IMR-90 (cell line): Measurements from ENCODE around the gene NADK2. TPM values are rescaled to one million over a fixed set of nuclear protein-coding genes. Genes with fewer than 3 reads are reported as not detected.

ENCODE experiments used
- ATAC-seq: fragments of 200-7000 bp; cut with Tn5 transposase; 2 replicates; pipeline ENCODE4 v1.9.1; 2020; ENCODE audit warnings: low read depth, mild to moderate bottlenecking, moderate library complexity
- BruUV-seq: library from RNA; stranded (reverse); fragments of 400-500 nt; replicated peaks from 2 replicates; lab custom pipeline; 2021; lab: Mats Ljungman, UMichigan
- CTCF ChIA-PET: fragments of 300-600 bp; formaldehyde crosslinking; extraction: SDS; loops from one replicate; lab custom pipeline; 2021; ENCODE audit warnings: antibody characterized with exemption; lab: Yijun Ruan, JAX
- POLR2A ChIA-PET: fragments of 300-600 bp; sonication (Branson Sonifier 250); formaldehyde crosslinking; loops from one replicate; lab custom pipeline; 2022; ENCODE audit warnings: antibody characterized with exemption; ENCODE audit not compliant: unreplicated experiment; lab: Charles Lee
- DNase-seq: peaks from one replicate; pipeline ENCODE4 v3.0.0; 2013
- H2AFZ ChIP-seq: replicated peaks from 2 replicates; pipeline ENCODE3; 2013; ENCODE audit warnings: low read length, mild to moderate bottlenecking; ENCODE audit not compliant: poor library complexity
- H2AK5ac ChIP-seq: 2 replicates; pipeline ENCODE4 v1.6.1; 2013; ENCODE audit warnings: low read depth, low read length, inconsistent platforms
- H2AK9ac ChIP-seq: replicated peaks from 2 replicates; pipeline ENCODE3; 2013; ENCODE audit warnings: mild to moderate bottlenecking, low read depth, low read length, moderate library complexity; ENCODE audit not compliant: poor library complexity
- H2BK120ac ChIP-seq: 2 replicates; pipeline ENCODE4 v1.6.1; 2013; ENCODE audit warnings: low read depth, low read length, inconsistent platforms
- H2BK15ac ChIP-seq: 3 replicates; pipeline ENCODE4 v1.6.1; 2013; ENCODE audit warnings: low read depth, low read length, inconsistent platforms
- H2BK20ac ChIP-seq: 2 replicates; pipeline ENCODE4 v1.6.1; 2013; ENCODE audit warnings: low read depth, mild to moderate bottlenecking, inconsistent platforms, low read length, moderate library complexity
- H2BK5ac ChIP-seq: 2 replicates; pipeline ENCODE4 v1.6.1; 2013; ENCODE audit warnings: mild to moderate bottlenecking, low read depth, low read length, inconsistent platforms; ENCODE audit not compliant: poor library complexity, severe bottlenecking
- H3K14ac ChIP-seq: replicated peaks from 2 replicates; pipeline ENCODE4 v1.6.1; 2013; ENCODE audit warnings: low read depth, low read length, inconsistent platforms
- H3K18ac ChIP-seq: 2 replicates; pipeline ENCODE4 v1.6.1; 2013; ENCODE audit warnings: low read depth, low read length, control low read depth
- H3K23ac ChIP-seq: 2 replicates; pipeline ENCODE4 v1.6.1; 2013; ENCODE audit warnings: low read depth, low read length, inconsistent platforms
- H3K27ac ChIP-seq: 2 replicates; pipeline ENCODE4 v1.5.1; 2013; ENCODE audit warnings: mild to moderate bottlenecking, control low read depth, low read length; ENCODE audit not compliant: insufficient read depth
- H3K27me3 ChIP-seq: 2 replicates; pipeline ENCODE4 v1.6.1; 2013; ENCODE audit warnings: low read length; ENCODE audit not compliant: control insufficient read depth, insufficient read depth
- H3K36me3 ChIP-seq: 2 replicates; pipeline ENCODE4 v1.6.1; 2013; ENCODE audit warnings: low read length, mixed read lengths; ENCODE audit not compliant: control insufficient read depth, insufficient read depth
- H3K4ac ChIP-seq: 2 replicates; pipeline ENCODE4 v1.6.1; 2013; ENCODE audit warnings: low read depth, low read length, inconsistent platforms
- H3K4me1 ChIP-seq: 2 replicates; pipeline ENCODE4 v1.6.1; 2013; ENCODE audit warnings: low read length, mixed read lengths; ENCODE audit not compliant: control insufficient read depth, insufficient read depth
- H3K4me2 ChIP-seq: 2 replicates; pipeline ENCODE4 v1.6.1; 2013; ENCODE audit warnings: low read depth, mild to moderate bottlenecking, control low read depth, low read length, moderate library complexity
- H3K4me3 ChIP-seq: 2 replicates; pipeline ENCODE4 v1.5.1; 2013; ENCODE audit warnings: low read depth, mild to moderate bottlenecking, control low read depth, low read length, moderate library complexity; ENCODE audit not compliant: insufficient read depth
- H3K56ac ChIP-seq: 2 replicates; pipeline ENCODE4 v1.6.1; 2013; ENCODE audit warnings: low read length, inconsistent platforms; ENCODE audit not compliant: insufficient read depth; ENCODE audit errors: extremely low read depth
- H3K79me1 ChIP-seq, 2 experiments: 2 replicates each; pipeline ENCODE4 v1.6.1; 2013; ENCODE audit warnings: low read length in 2 of 2, inconsistent platforms in 1 of 2, low read depth in 1 of 2
- H3K9ac ChIP-seq: 2 replicates; pipeline ENCODE4 v1.6.1; 2013; ENCODE audit warnings: low read depth, low read length, control low read depth
- H3K9me1 ChIP-seq: 2 replicates; pipeline ENCODE4 v1.6.1; 2013; ENCODE audit warnings: low read length, inconsistent platforms; ENCODE audit not compliant: insufficient read depth
- H3K9me3 ChIP-seq: 2 replicates; pipeline ENCODE4 v1.6.1; 2013; ENCODE audit warnings: low read length; ENCODE audit not compliant: control insufficient read depth, insufficient read depth
- H4K20me1 ChIP-seq: 2 replicates; pipeline ENCODE4 v1.6.1; 2013; ENCODE audit warnings: low read length, inconsistent platforms; ENCODE audit not compliant: insufficient read depth
- H4K5ac ChIP-seq: 2 replicates; pipeline ENCODE4 v1.6.1; 2013; ENCODE audit warnings: mild to moderate bottlenecking, low read depth, low read length, control low read depth
- H4K8ac ChIP-seq, 2 experiments: 2 replicates each; pipeline ENCODE4 v1.6.1; 2013; ENCODE audit warnings: low read depth in 2 of 2, low read length in 2 of 2, control low read depth in 1 of 2, inconsistent platforms in 1 of 2
- H4K91ac ChIP-seq: 2 replicates; pipeline ENCODE4 v1.6.1; 2013; ENCODE audit warnings: low read depth, low read length, inconsistent platforms; ENCODE audit not compliant: insufficient read depth
- BHLHE40 ChIP-seq: fragments of 150-350 bp; IDR thresholded peaks from 2 replicates; pipeline ENCODE4 v1.6.1; 2016; ENCODE audit warnings: mild to moderate bottlenecking, low read depth, low read length
- CEBPB ChIP-seq: IDR thresholded peaks from 2 replicates; pipeline ENCODE4 v1.6.1; 2012; ENCODE audit warnings: low read depth, low read length, improper control_type of control experiment
- CHD1 ChIP-seq: IDR thresholded peaks from 2 replicates; pipeline ENCODE4 v1.6.1; 2012; ENCODE audit warnings: low read depth, low read length, improper control_type of control experiment
- FOS ChIP-seq: fragments of 150-350 bp; IDR thresholded peaks from 2 replicates; pipeline ENCODE4 v1.6.1; 2016; ENCODE audit warnings: low read depth, low read length
- MAFK ChIP-seq: IDR thresholded peaks from 2 replicates; pipeline ENCODE4 v1.6.1; 2012; ENCODE audit warnings: low read depth, low read length, improper control_type of control experiment
- MAZ ChIP-seq: IDR thresholded peaks from 2 replicates; pipeline ENCODE4 v1.6.1; 2012; ENCODE audit warnings: low read depth, mild to moderate bottlenecking, low read length, improper control_type of control experiment, moderate library complexity, borderline replicate concordance
- MXI1 ChIP-seq: IDR thresholded peaks from 2 replicates; pipeline ENCODE4 v1.6.1; 2012; ENCODE audit warnings: low read depth, mild to moderate bottlenecking, low read length, moderate library complexity, borderline replicate concordance
- NFE2L2 ChIP-seq: fragments of 150-350 bp; IDR thresholded peaks from 2 replicates; pipeline ENCODE4 v1.6.1; 2016; ENCODE audit warnings: low read depth, mild to moderate bottlenecking, low read length
- POLR2A ChIP-seq: IDR thresholded peaks from 2 replicates; pipeline ENCODE4 v1.6.1; 2012; ENCODE audit warnings: mild to moderate bottlenecking, low read depth, low read length
- RAD21 ChIP-seq: IDR thresholded peaks from 2 replicates; pipeline ENCODE4 v1.6.1; 2012; ENCODE audit warnings: low read length, improper control_type of control experiment
- RCOR1 ChIP-seq: IDR thresholded peaks from 2 replicates; pipeline ENCODE4 v1.6.1; 2012; ENCODE audit warnings: mild to moderate bottlenecking, low read length, improper control_type of control experiment; ENCODE audit not compliant: insufficient replicate concordance
- RFX5 ChIP-seq: IDR thresholded peaks from 2 replicates; pipeline ENCODE4 v1.8.0; 2012; ENCODE audit warnings: low read depth, mild to moderate bottlenecking, low read length, moderate library complexity
- SMC3 ChIP-seq: fragments of 150-350 bp; IDR thresholded peaks from 2 replicates; pipeline ENCODE4 v1.6.1; 2016; ENCODE audit warnings: low read depth, mild to moderate bottlenecking, antibody characterized with exemption, low read length, moderate library complexity
- WGBS, 2 experiments: methylation state at CpG; one replicate each; pipeline versions ENCODE4 v1.1.5 to v1.1.7; 2013; ENCODE audit warnings: missing lambda C conversion rate in 2 of 2; ENCODE audit not compliant: insufficient read length in 1 of 2; ENCODE audit errors: extremely low coverage in 2 of 2; 5-methylcytosine and 5-hydroxymethylcytosine counted together
- dilution Hi-C: fragments of 300-500 bp; cut with HindIII; formaldehyde crosslinking; loops from one replicate; pipeline ENCODE4 v1.14.3; 2018; ENCODE audit warnings: low sequenced_read_pairs; ENCODE audit not compliant: unreplicated experiment
- in situ Hi-C: fragments of 300-500 bp; cut with MboI; formaldehyde crosslinking; loops from 3 replicates; pipeline ENCODE4 v1.14.3; 2019; ENCODE audit warnings: low sequenced_read_pairs, inconsistent platforms, mixed read lengths
- intact Hi-C: fragments of 100-400 bp; cut with micrococcal nuclease; formaldehyde crosslinking; loops from 2 replicates; pipeline ENCODE4 v1.10.0; 2022
- polyA plus RNA-seq, 3 experiments: library from polyadenylated mRNA; depleted of rRNA; stranded (reverse); fragments of >200 nt; gene quantifications; 2 replicates each; pipeline ENCODE4 v1.2.3, GENCODE V29; 2012; ENCODE audit warnings: low replicate concordance in 1 of 3
- total RNA-seq: library from RNA; depleted of rRNA; stranded (reverse); fragments of >200 nt; gene quantifications from 2 replicates; pipeline ENCODE4 v1.2.3, GENCODE V29; 2012
- TF ChIP-seq, protein P1 (sequence below): conservative IDR thresholded peaks from 2 replicates; pipeline ENCODE4 v1.5.1; 2012; ENCODE audit warnings: mild to moderate bottlenecking, low read depth, low read length, improper control_type of control experiment
- TF ChIP-seq, protein P2 (sequence below): fragments of 150-350 bp; IDR thresholded peaks from 2 replicates; pipeline ENCODE4 v1.6.1; 2016; ENCODE audit warnings: low read depth, mild to moderate bottlenecking, low read length, moderate library complexity, borderline replicate concordance
- TF ChIP-seq, protein P3 (sequence below): fragments of 150-350 bp; IDR thresholded peaks from 2 replicates; pipeline ENCODE4 v1.6.1; 2017; ENCODE audit warnings: mild to moderate bottlenecking, antibody characterized with exemption, low read length, low read depth

Gene NADK2
- total and polyA plus RNA-seq, 2 of the 4 experiments (the other 2 are of a cell fraction) = 7.4 to 17.4 TPM

DNA sequence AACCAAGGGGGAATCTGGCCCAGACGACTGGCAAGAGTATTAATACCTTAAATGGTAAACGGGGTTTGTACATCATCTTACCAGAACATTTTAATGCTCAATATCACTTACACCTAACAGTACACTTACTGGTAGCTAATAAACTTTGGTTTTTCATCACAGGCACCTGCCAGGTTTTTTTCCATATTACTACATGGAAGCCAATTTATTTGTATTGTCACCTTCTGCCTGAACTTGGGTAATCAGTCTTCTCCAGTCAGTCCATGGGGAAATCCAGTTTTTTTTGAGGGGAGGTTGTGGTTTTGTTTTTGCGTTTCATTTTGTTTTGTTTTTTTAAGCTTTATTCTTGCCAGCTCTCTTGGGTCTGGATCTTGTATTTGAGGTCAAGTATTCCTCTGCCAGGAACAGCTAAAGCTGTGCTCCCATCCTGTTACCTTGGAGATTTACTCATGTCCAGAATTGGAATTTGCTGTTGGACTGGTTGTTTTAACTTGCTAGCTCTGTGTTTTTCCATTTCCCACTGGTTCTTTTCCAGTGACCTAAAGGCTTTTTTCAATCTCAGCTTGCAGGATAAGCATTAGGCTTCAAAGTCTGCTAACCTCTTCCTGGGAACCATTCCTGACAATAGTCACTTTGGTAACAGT, 11.1 kb upstream of the NADK2 start:
- no peak overlapping the region for H3K27ac ChIP-seq
- H3K36me3 ChIP-seq = no peaks in the 10 kb centered on the region
- H4K8ac ChIP-seq = no peak overlapping the region
- no peak overlapping the region for H2BK20ac ChIP-seq
- H3K79me1 ChIP-seq = no peaks in the 10 kb centered on the region
- no peaks in the 10 kb centered on the region for H3K27me3 ChIP-seq
- H2AK9ac ChIP-seq = no peak overlapping the region
- no peak overlapping the region for H3K9ac ChIP-seq
- H4K20me1 ChIP-seq = no peaks in the 10 kb centered on the region
- no peak overlapping the region for H3K18ac ChIP-seq
- H3K4ac ChIP-seq = no peak overlapping the region
- CTCF ChIA-PET = interaction anchor here (2.7 kb wide), 1 partner anchor 11 kb away, joined by 13 read pairs; the partner anchor contains the start of gene NADK2
- no peak overlapping the region for H4K91ac ChIP-seq
- no peak overlapping the region for H2BK5ac ChIP-seq
- ATAC-seq (no peak), DNase-seq (no peak)
- no peaks in the 10 kb centered on the region for H3K4me1 ChIP-seq
- H3K56ac ChIP-seq = no peak overlapping the region
- TF ChIP-seq RFX5 = no peak
- no peak for TF ChIP-seq CHD1
- TF ChIP-seq POLR2A = no peak
- no peak for TF ChIP-seq MXI1
- TF ChIP-seq RCOR1 = no peak
- TF ChIP-seq, protein P1, sequence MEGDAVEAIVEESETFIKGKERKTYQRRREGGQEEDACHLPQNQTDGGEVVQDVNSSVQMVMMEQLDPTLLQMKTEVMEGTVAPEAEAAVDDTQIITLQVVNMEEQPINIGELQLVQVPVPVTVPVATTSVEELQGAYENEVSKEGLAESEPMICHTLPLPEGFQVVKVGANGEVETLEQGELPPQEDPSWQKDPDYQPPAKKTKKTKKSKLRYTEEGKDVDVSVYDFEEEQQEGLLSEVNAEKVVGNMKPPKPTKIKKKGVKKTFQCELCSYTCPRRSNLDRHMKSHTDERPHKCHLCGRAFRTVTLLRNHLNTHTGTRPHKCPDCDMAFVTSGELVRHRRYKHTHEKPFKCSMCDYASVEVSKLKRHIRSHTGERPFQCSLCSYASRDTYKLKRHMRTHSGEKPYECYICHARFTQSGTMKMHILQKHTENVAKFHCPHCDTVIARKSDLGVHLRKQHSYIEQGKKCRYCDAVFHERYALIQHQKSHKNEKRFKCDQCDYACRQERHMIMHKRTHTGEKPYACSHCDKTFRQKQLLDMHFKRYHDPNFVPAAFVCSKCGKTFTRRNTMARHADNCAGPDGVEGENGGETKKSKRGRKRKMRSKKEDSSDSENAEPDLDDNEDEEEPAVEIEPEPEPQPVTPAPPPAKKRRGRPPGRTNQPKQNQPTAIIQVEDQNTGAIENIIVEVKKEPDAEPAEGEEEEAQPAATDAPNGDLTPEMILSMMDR = no peak
- no peak for TF ChIP-seq FOS
- TF ChIP-seq BHLHE40 = no peak
- no peak for TF ChIP-seq MAZ
- no peak for TF ChIP-seq RAD21
- no peak for TF ChIP-seq SMC3
- TF ChIP-seq, protein P2, sequence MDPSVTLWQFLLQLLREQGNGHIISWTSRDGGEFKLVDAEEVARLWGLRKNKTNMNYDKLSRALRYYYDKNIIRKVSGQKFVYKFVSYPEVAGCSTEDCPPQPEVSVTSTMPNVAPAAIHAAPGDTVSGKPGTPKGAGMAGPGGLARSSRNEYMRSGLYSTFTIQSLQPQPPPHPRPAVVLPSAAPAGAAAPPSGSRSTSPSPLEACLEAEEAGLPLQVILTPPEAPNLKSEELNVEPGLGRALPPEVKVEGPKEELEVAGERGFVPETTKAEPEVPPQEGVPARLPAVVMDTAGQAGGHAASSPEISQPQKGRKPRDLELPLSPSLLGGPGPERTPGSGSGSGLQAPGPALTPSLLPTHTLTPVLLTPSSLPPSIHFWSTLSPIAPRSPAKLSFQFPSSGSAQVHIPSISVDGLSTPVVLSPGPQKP = no peak
- TF ChIP-seq MAFK = no peak
- TF ChIP-seq, protein P3, sequence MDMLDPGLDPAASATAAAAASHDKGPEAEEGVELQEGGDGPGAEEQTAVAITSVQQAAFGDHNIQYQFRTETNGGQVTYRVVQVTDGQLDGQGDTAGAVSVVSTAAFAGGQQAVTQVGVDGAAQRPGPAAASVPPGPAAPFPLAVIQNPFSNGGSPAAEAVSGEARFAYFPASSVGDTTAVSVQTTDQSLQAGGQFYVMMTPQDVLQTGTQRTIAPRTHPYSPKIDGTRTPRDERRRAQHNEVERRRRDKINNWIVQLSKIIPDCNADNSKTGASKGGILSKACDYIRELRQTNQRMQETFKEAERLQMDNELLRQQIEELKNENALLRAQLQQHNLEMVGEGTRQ = no peak
- TF ChIP-seq CEBPB = no peak
- no peak for TF ChIP-seq NFE2L2
- POLR2A ChIA-PET = no interaction called here
- no peak overlapping the region for H3K23ac ChIP-seq
- WGBS, 2 experiments = 100% methylated on average over 2 of the region's 3 CpGs; no CpG with 5 or more reads in 1 of the 2 experiments
- H3K14ac ChIP-seq = no peak overlapping the region
- H3K4me2 ChIP-seq = no peak overlapping the region
- dilution Hi-C loops = no loop called here
- in situ Hi-C loops = no loop called here
- H3K9me3 ChIP-seq = no peaks in the 10 kb centered on the region
- H3K9me1 ChIP-seq = no peaks in the 10 kb centered on the region
- H2AK5ac ChIP-seq = no peak overlapping the region
- H2BK15ac ChIP-seq = no peak overlapping the region
- H3K4me3 ChIP-seq = no peak overlapping the region
- intact Hi-C loops = no loop called here
- no peak overlapping the region for H4K5ac ChIP-seq
- no TSS peak for BruUV-seq
- H2AFZ ChIP-seq = no peak overlapping the region
- H2BK120ac ChIP-seq = no peak overlapping the region
